HepG2 (cell line): Measurements from ENCODE around the gene CSNK1G1. TPM values are rescaled to one million over a fixed set of nuclear protein-coding genes. Genes with fewer than 3 reads are reported as not detected.

Source experiments
- BORCS8-MEF2B ChIP-seq: sonication (generic); formaldehyde crosslinking; IDR thresholded peaks from 2 replicates; pipeline ENCODE4 v1.8.0; 2022; ENCODE audit warnings: mild to moderate bottlenecking, missing genetic modification reagents
- CEBPZ ChIP-seq: IDR thresholded peaks from 2 replicates; pipeline ENCODE4 v1.6.1; 2012; ENCODE audit warnings: low read length, improper control_type of control experiment
- ELF4 ChIP-seq: sonication (generic); formaldehyde crosslinking; IDR thresholded peaks from 2 replicates; pipeline ENCODE4 v1.5.0; 2020; ENCODE audit warnings: missing genetic modification reagents, mild to moderate bottlenecking, moderate library complexity, borderline replicate concordance
- KMT2A ChIP-seq: sonication (generic); formaldehyde crosslinking; IDR thresholded peaks from 2 replicates; pipeline ENCODE4 v1.4.0; 2020; ENCODE audit warnings: missing genetic modification reagents
- MAF1 ChIP-seq: sonication (generic); formaldehyde crosslinking; IDR thresholded peaks from 2 replicates; pipeline ENCODE4 v1.5.0; 2020; ENCODE audit warnings: missing genetic modification reagents, borderline replicate concordance
- POLR2G ChIP-seq: fragments of 200-400 bp; formaldehyde crosslinking; IDR thresholded peaks from 2 replicates; pipeline ENCODE4 v1.6.1; 2018; ENCODE audit warnings: mild to moderate bottlenecking, low read depth, low read length, moderate library complexity
- RBAK ChIP-seq: sonication (generic); formaldehyde crosslinking; IDR thresholded peaks from 2 replicates; pipeline ENCODE4 v1.5.1; 2020; ENCODE audit warnings: mild to moderate bottlenecking, missing genetic modification reagents
- TBX2 ChIP-seq: sonication (generic); formaldehyde crosslinking; IDR thresholded peaks from 2 replicates; pipeline ENCODE4 v1.5.0; 2020; ENCODE audit warnings: missing genetic modification reagents, mild to moderate bottlenecking, borderline replicate concordance
- TEF ChIP-seq: sonication (generic); formaldehyde crosslinking; IDR thresholded peaks from 2 replicates; pipeline ENCODE4 v1.5.0; 2020; ENCODE audit warnings: missing genetic modification reagents
- YEATS2 ChIP-seq: sonication (generic); formaldehyde crosslinking; IDR thresholded peaks from 2 replicates; pipeline ENCODE4 v1.4.0; 2020; ENCODE audit warnings: missing genetic modification reagents, borderline replicate concordance
- ZHX2 ChIP-seq, 2 experiments: sonication (generic) in 1 of 2; formaldehyde crosslinking in 1 of 2; IDR thresholded peaks; 2 replicates each; pipeline versions ENCODE4 v1.6.1 to v1.9.0; 2014 to 2022; ENCODE audit warnings: antibody characterized with exemption in 1 of 2, borderline replicate concordance in 1 of 2, inconsistent platforms in 1 of 2, low read depth in 1 of 2, missing genetic modification reagents in 1 of 2
- ZNF121 ChIP-seq: sonication (generic); formaldehyde crosslinking; IDR thresholded peaks from 2 replicates; pipeline ENCODE4 v1.5.0; 2020; ENCODE audit warnings: mild to moderate bottlenecking, missing genetic modification reagents
- ZNF362 ChIP-seq: sonication (generic); formaldehyde crosslinking; IDR thresholded peaks from 2 replicates; pipeline ENCODE4 v1.4.0; 2020; ENCODE audit warnings: missing genetic modification reagents, mild to moderate bottlenecking, borderline replicate concordance
- ZNF770 ChIP-seq: sonication (generic); formaldehyde crosslinking; IDR thresholded peaks from 2 replicates; pipeline ENCODE4 v1.5.0; 2020; ENCODE audit warnings: mild to moderate bottlenecking, missing genetic modification reagents
- polyA plus RNA-seq, 8 experiments: library from polyadenylated mRNA; depleted of rRNA in 3 of 8; stranded (reverse) in 7 of 8; unstranded in 1 of 8; fragments of >200 nt; fragmentation: Illumina TruSeq in 4 of 8; extraction: Trizol in 4 of 8; gene quantifications; 2 replicates each; pipeline versions ENCODE4 v1.2.1 to v1.2.3, GENCODE V29; 2011 to 2016; ENCODE audit warnings: low read depth in 4 of 8, missing spikeins in 1 of 8, mixed read lengths in 1 of 8; ENCODE audit not compliant: insufficient read depth in 1 of 8
- total RNA-seq, 5 experiments: library from RNA; depleted of rRNA; stranded (reverse); fragments of >200 nt; fragmentation: Illumina TruSeq; extraction: Trizol; gene quantifications; 2 replicates each; pipeline ENCODE4 v1.2.3, GENCODE V29; 2016; ENCODE audit warnings: low read depth in 1 of 5

CSNK1G1 gene
- total and polyA plus RNA-seq, 2 of the 13 experiments (the other 11 are each of a cell fraction or from before 2014, with no cell fraction given), result 8.5 to 12.6 TPM

- TF ChIP-seq CEBPZ (no peak), ZNF770 (CRISPR knock-in tag) (peak; percentile 80), BORCS8-MEF2B (peak; percentile 37; the same call in 1 of the 2 replicates), ZNF121 (CRISPR knock-in tag) (peak; percentile 36; the same call in 1 of the 2 replicates), TBX2 (0 out of 2 replicates have a peak, but pooled peaks have one; percentile 27), ZNF362 (no peak), MAF1 (CRISPR knock-in tag) (no peak), TEF (no peak), ELF4 (0 out of 2 replicates have a peak, but pooled peaks have one; percentile 44), POLR2G (0 out of 2 replicates have a peak, but pooled peaks have one; percentile 38), ZHX2 (IDR thresholded peaks at IDR 0.05; ENCODE audit: low read depth) (no peak), ZHX2 (CRISPR knock-in tag; IDR thresholded peaks at IDR 0.05; ENCODE audit: borderline replicate concordance) (no peak), YEATS2 (CRISPR knock-in tag) (no peak), KMT2A (CRISPR knock-in tag) (no peak), RBAK (CRISPR knock-in tag) (no peak)
These were observed 194.1 kb downstream of the CSNK1G1 start (continued) for GRCh38 chr15:64161688-64162477.
